Coronary artery (tissue), 2 donors: ENCODE data around the gene CCDC9.

Experiments
- DNase-seq: peaks from one replicate; pipeline ENCODE4 v3.0.0-alpha.2; 2017; ENCODE audit warnings: low spot score
- H3K27ac ChIP-seq, 2 donors: fragments of 200-600 bp; sonication (generic); one replicate each; pipeline ENCODE4 v1.5.1; 2016 to 2019
- H3K4me3 ChIP-seq: fragments of 200-600 bp; sonication (generic); 2 replicates; pipeline ENCODE4 v1.5.1; 2016; ENCODE audit warnings: mild to moderate bottlenecking, moderate library complexity
- TF ChIP-seq, protein P1 (sequence below): fragments of 200-600 bp; sonication (generic); IDR thresholded peaks from one replicate; pipeline ENCODE4 v1.5.1; 2019; ENCODE audit warnings: antibody characterized with exemption

The CCDC9 gene

GRCh38 chr19:47228937-47229675 is 27.2 kb upstream of the CCDC9 start:
- TF ChIP-seq, protein P1, sequence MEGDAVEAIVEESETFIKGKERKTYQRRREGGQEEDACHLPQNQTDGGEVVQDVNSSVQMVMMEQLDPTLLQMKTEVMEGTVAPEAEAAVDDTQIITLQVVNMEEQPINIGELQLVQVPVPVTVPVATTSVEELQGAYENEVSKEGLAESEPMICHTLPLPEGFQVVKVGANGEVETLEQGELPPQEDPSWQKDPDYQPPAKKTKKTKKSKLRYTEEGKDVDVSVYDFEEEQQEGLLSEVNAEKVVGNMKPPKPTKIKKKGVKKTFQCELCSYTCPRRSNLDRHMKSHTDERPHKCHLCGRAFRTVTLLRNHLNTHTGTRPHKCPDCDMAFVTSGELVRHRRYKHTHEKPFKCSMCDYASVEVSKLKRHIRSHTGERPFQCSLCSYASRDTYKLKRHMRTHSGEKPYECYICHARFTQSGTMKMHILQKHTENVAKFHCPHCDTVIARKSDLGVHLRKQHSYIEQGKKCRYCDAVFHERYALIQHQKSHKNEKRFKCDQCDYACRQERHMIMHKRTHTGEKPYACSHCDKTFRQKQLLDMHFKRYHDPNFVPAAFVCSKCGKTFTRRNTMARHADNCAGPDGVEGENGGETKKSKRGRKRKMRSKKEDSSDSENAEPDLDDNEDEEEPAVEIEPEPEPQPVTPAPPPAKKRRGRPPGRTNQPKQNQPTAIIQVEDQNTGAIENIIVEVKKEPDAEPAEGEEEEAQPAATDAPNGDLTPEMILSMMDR: no peak
- Histone ChIP-seq H3K4me3 (peak overlapping the region; percentile 98), H3K27ac (peak overlapping the region; percentile 97 to 98)
- DNase-seq: no peak

DNA sequence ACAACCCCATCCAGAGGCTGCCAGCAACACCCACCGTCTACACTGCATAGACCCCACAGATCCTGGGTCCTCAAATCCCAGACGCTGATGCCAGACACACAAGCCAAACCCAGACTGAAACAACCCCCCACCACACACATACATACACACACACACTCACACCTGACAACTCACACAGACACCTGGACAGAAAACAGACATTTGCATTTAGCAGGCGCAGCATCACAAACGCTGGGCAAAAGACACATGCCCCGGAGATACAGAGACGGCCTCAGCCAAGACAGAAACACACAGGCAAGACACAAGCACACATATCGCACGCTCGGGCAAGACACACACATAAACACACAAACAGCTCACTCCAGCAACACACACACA is 26.7 kb upstream of the CCDC9 start:
- Histone ChIP-seq H3K27ac (peak overlapping the region; percentile 97 to 98), H3K4me3 (peak overlapping the region; percentile 98)
- TF ChIP-seq, protein P1: no peak
- DNase-seq: no peak

DNA sequence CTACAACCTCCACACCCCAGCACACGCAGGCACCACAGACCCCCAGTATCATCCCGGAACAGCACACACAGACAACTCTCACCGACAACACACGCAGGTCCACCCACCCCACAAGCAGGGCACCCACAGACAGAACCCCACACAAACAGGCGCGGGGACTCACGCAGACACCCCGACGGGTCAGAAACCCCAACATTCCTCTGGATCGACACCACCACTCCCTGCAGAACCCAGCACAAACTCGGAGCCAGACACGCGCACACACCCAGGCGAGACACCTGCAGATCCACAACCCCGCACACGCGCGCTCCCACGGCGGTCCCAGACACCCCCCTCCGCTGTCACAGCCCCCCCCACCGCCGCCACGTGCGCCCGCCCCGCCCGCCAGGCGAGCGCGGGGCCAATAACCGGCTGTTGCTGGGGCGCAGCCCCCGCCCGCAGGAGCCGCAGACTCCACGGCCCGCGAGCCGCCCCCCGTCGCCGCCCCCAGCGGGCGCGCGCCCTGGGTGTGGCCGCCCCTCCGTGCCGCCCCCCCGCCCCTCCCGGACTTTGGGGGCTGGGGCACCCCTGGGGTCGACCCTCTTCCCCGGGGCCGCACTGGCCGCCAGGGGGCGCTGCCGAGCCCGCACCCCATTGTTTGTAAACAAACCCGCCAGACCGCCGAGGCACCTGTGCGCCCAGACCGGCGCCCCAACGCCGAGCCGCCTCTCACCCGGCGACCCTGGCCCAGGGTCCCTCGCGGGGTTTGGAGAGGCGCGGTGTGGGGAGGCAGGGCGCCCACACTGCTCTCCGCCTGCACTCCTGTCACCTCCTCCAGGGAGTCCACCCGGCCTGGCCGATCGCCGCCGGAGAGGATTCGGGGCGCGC is 26.0 kb upstream of the CCDC9 start:
- TF ChIP-seq, protein P1: peak; percentile 93
- Histone ChIP-seq H3K27ac (peak overlapping the region; percentile 97 to 98), H3K4me3 (peak overlapping the region; percentile 98)
- DNase-seq: no peak

GRCh38 chr19:47230921-47231214 is 25.5 kb upstream of the CCDC9 start, which contains the start of gene BBC3:
BBC3 (minus strand) TSS chr19:47231199; CDS start chr19:47228431, 2,768 bp downstream.
- Histone ChIP-seq H3K4me3 (peak within 1 kb of the TSS; percentile 98), H3K27ac (peak within 1 kb of the TSS; percentile 97 to 98)
- no peak for DNase-seq
- TF ChIP-seq, protein P1: no peak

DNA sequence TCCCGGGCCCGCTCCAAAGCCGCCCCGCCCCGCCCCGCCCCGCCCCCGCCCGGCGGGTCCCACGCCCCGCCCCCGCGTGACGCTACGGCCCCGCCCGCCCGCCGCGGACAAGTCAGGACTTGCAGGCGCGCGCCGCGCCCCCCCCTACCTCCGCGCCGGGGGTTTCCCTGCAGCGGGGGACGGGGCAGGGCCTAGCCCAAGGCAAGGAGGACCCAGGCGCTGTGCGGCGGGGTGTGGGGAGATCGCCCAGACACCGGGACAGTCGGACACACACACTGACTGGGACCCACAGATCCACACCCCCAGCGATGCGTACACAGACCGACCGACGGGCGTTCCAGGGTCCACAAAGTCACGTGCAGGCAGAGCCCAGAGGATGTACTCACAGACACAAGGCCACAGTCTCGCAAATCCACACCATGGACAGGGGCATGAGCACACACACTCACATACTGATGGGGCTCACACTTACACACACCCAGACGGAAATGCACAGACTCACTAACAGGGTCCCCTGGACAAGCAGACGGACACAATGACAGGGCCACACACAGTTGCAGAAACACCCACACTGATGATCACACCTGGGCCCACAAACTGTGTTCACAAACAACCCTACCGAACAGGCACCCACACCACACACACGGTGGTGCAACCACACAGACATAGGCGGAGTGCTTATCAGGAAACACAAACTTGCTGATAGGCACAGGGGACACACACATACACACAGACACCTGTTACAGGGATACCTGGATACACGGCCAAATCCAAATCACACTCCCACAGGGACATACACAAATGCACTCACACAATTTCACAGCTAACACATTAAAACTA is 24.9 kb upstream of the CCDC9 start:
- peak overlapping the region; percentile 98 for H3K4me3 ChIP-seq
- peak; percentile 93 for DNase-seq
- TF ChIP-seq, protein P1: no peak

DNA sequence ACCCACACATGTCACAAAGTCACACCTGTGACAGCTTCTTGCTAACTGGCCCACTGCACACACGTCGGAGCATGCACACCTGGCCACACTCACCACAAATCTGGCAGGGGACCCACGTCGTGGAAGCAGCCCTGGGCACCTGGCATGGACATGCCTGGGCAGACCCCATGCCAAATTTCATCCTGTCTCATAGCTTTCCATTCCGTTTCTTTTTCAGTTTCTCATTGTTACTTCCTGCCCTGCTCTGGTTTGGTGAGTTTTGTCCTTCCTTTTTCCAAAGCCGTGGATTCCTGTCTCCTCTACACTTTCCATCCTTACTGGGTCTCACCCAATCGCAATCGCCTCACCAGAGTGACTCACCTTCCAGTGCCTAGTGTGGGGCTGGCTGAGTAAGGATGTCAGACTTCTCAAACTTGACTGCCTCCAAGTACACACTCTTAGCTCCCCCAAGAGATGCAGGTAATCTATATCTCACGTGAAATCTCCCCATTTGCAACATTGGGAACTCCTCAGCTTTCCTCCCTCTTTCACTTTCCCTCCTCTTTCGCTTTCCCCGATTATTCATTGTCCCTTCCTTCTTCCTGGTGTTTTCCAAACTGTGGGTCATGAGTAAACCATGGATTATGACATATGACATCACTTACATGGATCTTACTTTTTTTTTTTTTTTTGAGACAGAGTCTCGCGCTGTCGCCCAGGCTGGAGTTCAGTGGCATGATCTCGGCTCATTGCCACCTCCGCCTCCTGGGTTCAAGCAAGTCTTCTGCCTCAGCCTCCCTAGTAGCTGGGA is 23.7 kb upstream of the CCDC9 start:
- H3K4me3 ChIP-seq: peak overlapping the region; percentile 98
- H3K27ac ChIP-seq: peak overlapping the region; percentile 97 to 98
- TF ChIP-seq, protein P1: no peak
- DNase-seq: no peak

More for the DNA sequence above, 24.9 kb upstream of the CCDC9 start:
- peak overlapping the region; percentile 97 to 98 for H3K27ac ChIP-seq
